Endothelial cell of umbilical vein (primary cell): ENCODE measurements around the gene LIPK. TPM values are rescaled to one million over a fixed set of nuclear protein-coding genes. Genes with fewer than 3 reads are reported as not detected.

ENCODE experiments used
- BruUV-seq: library from RNA; stranded (reverse); fragments of 400-500 nt; replicated peaks from 2 replicates; lab custom pipeline; 2021; lab: Mats Ljungman, UMichigan
- CTCF ChIA-PET: fragments of 300-600, 350-600 bp; sonication (Branson Sonifier 250); formaldehyde crosslinking; loops from one replicate; lab custom pipeline; 2021; ENCODE audit warnings: antibody characterized with exemption, inconsistent platforms; lab: Charles Lee
- POLR2A ChIA-PET: fragments of 300-600, 350-600 bp; sonication (Branson Sonifier 250); formaldehyde crosslinking; loops from one replicate; lab custom pipeline; 2021; ENCODE audit warnings: antibody characterized with exemption, inconsistent platforms; lab: Charles Lee
- DNase-seq: peaks from one replicate; pipeline ENCODE4 v3.0.0-alpha.2; 2011; ENCODE audit warnings: low read depth, low spot score
- FAIRE-seq: peaks from 2 replicates; lab custom pipeline; 2011; peaks lifted over from hg19 to GRCh38; lab: Jason Lieb, UNC
- H2AFZ ChIP-seq: 2 replicates; pipeline ENCODE4 v1.6.0; 2012; ENCODE audit warnings: low read depth, low read length, control low read depth, inconsistent platforms
- H3K27ac ChIP-seq: 2 replicates; pipeline ENCODE4 v1.5.1; 2011; ENCODE audit warnings: low read depth, mild to moderate bottlenecking, control low read depth, low read length, moderate library complexity; ENCODE audit not compliant: insufficient read depth
- H3K27me3 ChIP-seq, 2 experiments: 2 replicates each; pipeline versions ENCODE4 v1.6.0 to v1.6.1; 2011; ENCODE audit warnings: low read length in 2 of 2, mixed read lengths in 1 of 2; ENCODE audit not compliant: control insufficient read depth in 2 of 2, insufficient read depth in 2 of 2
- H3K36me3 ChIP-seq, 2 experiments: 2 replicates in 1 of 2; 3 replicates in 1 of 2; pipeline ENCODE4 v1.5.1; 2011; ENCODE audit warnings: low read length in 2 of 2, mild to moderate bottlenecking in 1 of 2, moderate library complexity in 1 of 2; ENCODE audit not compliant: control insufficient read depth in 2 of 2, insufficient read depth in 2 of 2; ENCODE audit errors: extremely low read depth in 1 of 2
- H3K4me1 ChIP-seq: 3 replicates; pipeline ENCODE4 v1.5.1; 2011; ENCODE audit warnings: mild to moderate bottlenecking, low read length; ENCODE audit not compliant: control insufficient read depth, insufficient read depth; ENCODE audit errors: extremely low read depth
- H3K4me2 ChIP-seq: 2 replicates; pipeline ENCODE4 v1.6.1; 2011; ENCODE audit warnings: low read length, control low read depth, mixed read lengths; ENCODE audit not compliant: insufficient read depth
- H3K4me3 ChIP-seq, 3 experiments: fragments of 200-600 bp in 1 of 3; sonication (generic), shearing (Covaris generic) in 1 of 3; replicated peaks in 1 of 3; 2 replicates each; pipeline ENCODE4 v1.5.1; 2011 to 2016; ENCODE audit warnings: control low read depth in 3 of 3, low read length in 3 of 3, mild to moderate bottlenecking in 2 of 3, inconsistent platforms in 1 of 3, low read depth in 1 of 3, moderate library complexity in 1 of 3; ENCODE audit not compliant: insufficient read depth in 1 of 3
- H3K79me2 ChIP-seq: 2 replicates; pipeline ENCODE4 v1.6.0; 2012; ENCODE audit warnings: low read length, inconsistent platforms; ENCODE audit not compliant: control insufficient read depth, insufficient read depth
- H3K9ac ChIP-seq: replicated peaks from 2 replicates; pipeline ENCODE3; 2011; ENCODE audit warnings: low read length, control low read depth; ENCODE audit not compliant: insufficient read depth; ENCODE audit errors: extremely low read depth
- H3K9me1 ChIP-seq: replicated peaks from 3 replicates; pipeline ENCODE4 v1.6.0; 2011; ENCODE audit warnings: mild to moderate bottlenecking, low read length; ENCODE audit not compliant: control insufficient read depth, insufficient read depth; ENCODE audit errors: extremely low read depth
- H3K9me3 ChIP-seq: replicated peaks from 2 replicates; pipeline ENCODE4 v1.5.1; 2012; ENCODE audit warnings: low read length, inconsistent platforms; ENCODE audit not compliant: control insufficient read depth, insufficient read depth
- H4K20me1 ChIP-seq: replicated peaks from 2 replicates; pipeline ENCODE3; 2011; ENCODE audit warnings: mild to moderate bottlenecking, low read length; ENCODE audit not compliant: control insufficient read depth, insufficient read depth; ENCODE audit errors: extremely low read depth
- CTCF ChIP-seq, 2 donors: IDR thresholded peaks; 1 replicate in 1 of 2; 2 replicates in 1 of 2; pipeline ENCODE4 v1.5.1; 2011; ENCODE audit warnings: low read length in 2 of 2, mild to moderate bottlenecking in 2 of 2, moderate library complexity in 2 of 2, control low read depth in 1 of 2, inconsistent platforms in 1 of 2, low read depth in 1 of 2; ENCODE audit not compliant: insufficient read depth in 1 of 2; ENCODE audit errors: extremely low read depth in 1 of 2
- EZH2 ChIP-seq: IDR thresholded peaks from 2 replicates; pipeline ENCODE4 v1.6.1; 2012; ENCODE audit warnings: borderline replicate concordance, low read depth, mild to moderate bottlenecking, moderate library complexity, low read length, inconsistent platforms; ENCODE audit not compliant: severe bottlenecking
- FOS ChIP-seq: IDR thresholded peaks from 2 replicates; pipeline ENCODE4 v1.6.1; 2011; ENCODE audit warnings: mild to moderate bottlenecking, low read length, moderate library complexity, borderline replicate concordance; ENCODE audit not compliant: insufficient read depth
- GATA2 ChIP-seq: IDR thresholded peaks from 2 replicates; pipeline ENCODE4 v1.7.0; 2011; ENCODE audit warnings: low read depth, mild to moderate bottlenecking, moderate library complexity, mixed read lengths, low read length; ENCODE audit not compliant: insufficient read length, insufficient read depth
- JUN ChIP-seq: IDR thresholded peaks from 2 replicates; pipeline ENCODE4 v1.6.1; 2011; ENCODE audit warnings: borderline replicate concordance, low read depth; ENCODE audit not compliant: insufficient read length, insufficient read depth
- MAX ChIP-seq: IDR thresholded peaks from 2 replicates; pipeline ENCODE4 v1.6.1; 2011; ENCODE audit not compliant: insufficient read depth, insufficient read length
- MYC ChIP-seq: IDR thresholded peaks from one replicate; pipeline ENCODE4 v1.6.1; 2011; ENCODE audit warnings: mild to moderate bottlenecking, low read depth, low read length
- POLR2A ChIP-seq: IDR thresholded peaks from 2 replicates; pipeline ENCODE4 v1.6.1; 2012; ENCODE audit warnings: low read depth, mild to moderate bottlenecking, control low read depth, low read length
- POLR2AphosphoS5 ChIP-seq: IDR thresholded peaks from 2 replicates; pipeline ENCODE4 v1.6.1; 2012; ENCODE audit warnings: low read depth, mild to moderate bottlenecking, control low read depth, low read length, moderate library complexity; ENCODE audit not compliant: insufficient read depth
- dilution Hi-C: fragments of 300-500 bp; cut with MboI; formaldehyde crosslinking; loops from one replicate; pipeline ENCODE4 v1.15.0; 2019; ENCODE audit warnings: low sequenced_read_pairs; ENCODE audit not compliant: extremely low pct_ligation_motif_present
- intact Hi-C: fragments of 100-400 bp; cut with micrococcal nuclease; formaldehyde crosslinking; loops from one replicate; pipeline ENCODE4 v1.10.0; 2022
- polyA plus RNA-seq, 4 experiments: library from polyadenylated mRNA; depleted of rRNA in 3 of 4; stranded (reverse) in 3 of 4; unstranded in 1 of 4; fragments of >200 nt; gene quantifications; 2 replicates each; pipeline versions ENCODE4 v1.2.1 to v1.2.3, GENCODE V29; 2011 to 2012; ENCODE audit warnings: missing spikeins in 1 of 4
- total RNA-seq: library from RNA; stranded (reverse); gene quantifications from 2 replicates; pipeline ENCODE4 v1.2.3, GENCODE V29; 2021

The LIPK gene
- total and polyA plus RNA-seq, 2 donors (not counting 3 experiments of a cell fraction or from before 2014, with no cell fraction given): not detected

- H3K9me3 ChIP-seq: no peaks in the 10 kb centered on the region
- no peaks in the 10 kb centered on the region for H3K4me1 ChIP-seq
- no peaks in the 10 kb centered on the region for H3K36me3 ChIP-seq
- no peak overlapping the region for H2AFZ ChIP-seq
- H3K27ac ChIP-seq: no peak overlapping the region
- BruUV-seq: no TSS peak
- no peak overlapping the region for H3K4me2 ChIP-seq
- H3K9ac ChIP-seq: no peak overlapping the region
- ChIA-PET POLR2A (no interaction called here), CTCF (interaction anchor here (0.7 to 1.0 kb wide), 2 partner anchors 22 to 89 kb away, joined by 3 read pairs; partner anchors contain the start of gene RNLS)
- DNase-seq: no peak
- H4K20me1 ChIP-seq: no peaks in the 10 kb centered on the region
- no peaks in the 10 kb centered on the region for H3K79me2 ChIP-seq
- dilution Hi-C loops (no loop called here), intact Hi-C loops (no loop called here)
- H3K9me1 ChIP-seq: no peaks in the 10 kb centered on the region
- no peak for TF ChIP-seq POLR2AphosphoS5
- no peak for TF ChIP-seq MAX
- TF ChIP-seq POLR2A: no peak
- no peak for TF ChIP-seq CTCF (IDR thresholded peaks at IDR 0.05; ENCODE audit: extremely low read depth in 1 of 2, insufficient read depth in 1 of 2, low read depth in 1 of 2, low read length in 2 of 2)
- no peak for TF ChIP-seq JUN
- TF ChIP-seq GATA2: no peak
- no peak for TF ChIP-seq MYC
- no peak for TF ChIP-seq FOS
- no peak for TF ChIP-seq EZH2
- no peak overlapping the region for H3K4me3 ChIP-seq
- no peak for FAIRE-seq
- no peaks in the 10 kb centered on the region for H3K27me3 ChIP-seq
Measured at GRCh38 chr10:88672041-88672440, 34.0 kb upstream of the LIPK start.
